Caco-2 (cell line): ENCODE measurements around the gene PPT2. TPM values are rescaled to one million over a fixed set of nuclear protein-coding genes. Genes with fewer than 3 reads are reported as not detected.

ENCODE experiments used
- BruUV-seq: library from RNA; stranded (reverse); fragments of 400-500 nt; replicated peaks from 2 replicates; lab custom pipeline; 2021; lab: Mats Ljungman, UMichigan
- CTCF ChIA-PET: fragments of 300-600 bp; sonication (Branson Sonifier 250); formaldehyde crosslinking; loops from one replicate; lab custom pipeline; 2022; ENCODE audit warnings: antibody characterized with exemption; lab: Charles Lee
- POLR2A ChIA-PET: fragments of 300-600 bp; sonication (Branson Sonifier 250); formaldehyde crosslinking; loops from one replicate; lab custom pipeline; 2022; ENCODE audit warnings: antibody characterized with exemption; lab: Charles Lee
- DNase-seq, 2 experiments: peaks; one replicate each; pipeline versions ENCODE4 v3.0.0 to v3.0.0-alpha.2; 2020 to 2022
- H3K27me3 ChIP-seq: replicated peaks from 2 replicates; pipeline ENCODE4 v1.6.0; 2011; ENCODE audit warnings: low read length; ENCODE audit not compliant: control insufficient read depth, insufficient read depth
- H3K36me3 ChIP-seq: 2 replicates; pipeline ENCODE4 v1.5.1; 2011; ENCODE audit warnings: low read length; ENCODE audit not compliant: control insufficient read depth, insufficient read depth
- H3K4me1 ChIP-seq: fragments of 250-450 bp; sonication (Bioruptor Pico); 2 replicates; pipeline ENCODE4 v1.5.1; 2020; ENCODE audit warnings: mild to moderate bottlenecking
- H3K4me3 ChIP-seq: 2 replicates; pipeline ENCODE4 v1.5.1; 2011; ENCODE audit warnings: low read depth, mild to moderate bottlenecking, control low read depth, low read length
- H3K9me3 ChIP-seq: fragments of 250-450 bp; sonication (Bioruptor Pico); 2 replicates; pipeline ENCODE4 v1.5.1; 2020; ENCODE audit warnings: mild to moderate bottlenecking, moderate library complexity
- H3K27ac Mint-ChIP-seq: one replicate; pipeline ENCODE4 v1.8.0; 2022; ENCODE audit warnings: mixed read lengths; ENCODE audit not compliant: unreplicated experiment
- H3K27me3 Mint-ChIP-seq: one replicate; pipeline ENCODE4 v1.8.0; 2022; ENCODE audit warnings: mixed read lengths; ENCODE audit not compliant: insufficient read depth, unreplicated experiment
- H3K36me3 Mint-ChIP-seq: one replicate; pipeline ENCODE4 v1.8.0; 2022; ENCODE audit warnings: mild to moderate bottlenecking, mixed read lengths; ENCODE audit not compliant: insufficient read depth, unreplicated experiment
- H3K4me1 Mint-ChIP-seq: one replicate; pipeline ENCODE4 v1.8.0; 2022; ENCODE audit warnings: low read depth, mixed read lengths; ENCODE audit not compliant: unreplicated experiment
- H3K4me3 Mint-ChIP-seq: one replicate; pipeline ENCODE4 v1.8.0; 2022; ENCODE audit warnings: mild to moderate bottlenecking, moderate library complexity, mixed read lengths; ENCODE audit not compliant: unreplicated experiment
- H3K9me3 Mint-ChIP-seq: one replicate; pipeline ENCODE4 v1.8.0; 2022; ENCODE audit warnings: mixed read lengths; ENCODE audit not compliant: unreplicated experiment
- CTCF ChIP-seq, 2 experiments: fragments of 200-600 bp in 1 of 2; IDR thresholded peaks; 1 replicate in 1 of 2; 2 replicates in 1 of 2; pipeline versions ENCODE4 v1.5.1 to v1.8.0; 2011 to 2022; ENCODE audit warnings: antibody characterized with exemption in 1 of 2, control low read depth in 1 of 2, inconsistent platforms in 1 of 2, low read depth in 1 of 2, low read length in 1 of 2, mild to moderate bottlenecking in 1 of 2, moderate library complexity in 1 of 2; ENCODE audit not compliant: insufficient read depth in 1 of 2, severe bottlenecking in 1 of 2, unreplicated experiment in 1 of 2
- intact Hi-C: fragments of 100-400 bp; cut with micrococcal nuclease; formaldehyde crosslinking; loops from one replicate; pipeline ENCODE4 v1.10.0; 2022; ENCODE audit not compliant: unreplicated experiment
- total RNA-seq: library from RNA; stranded (reverse); gene quantifications from 2 replicates; pipeline ENCODE4 v1.2.3, GENCODE V29; 2022

The PPT2 gene
- total RNA-seq, 1 experiment from 2014 or later = 80.8 TPM

DNA sequence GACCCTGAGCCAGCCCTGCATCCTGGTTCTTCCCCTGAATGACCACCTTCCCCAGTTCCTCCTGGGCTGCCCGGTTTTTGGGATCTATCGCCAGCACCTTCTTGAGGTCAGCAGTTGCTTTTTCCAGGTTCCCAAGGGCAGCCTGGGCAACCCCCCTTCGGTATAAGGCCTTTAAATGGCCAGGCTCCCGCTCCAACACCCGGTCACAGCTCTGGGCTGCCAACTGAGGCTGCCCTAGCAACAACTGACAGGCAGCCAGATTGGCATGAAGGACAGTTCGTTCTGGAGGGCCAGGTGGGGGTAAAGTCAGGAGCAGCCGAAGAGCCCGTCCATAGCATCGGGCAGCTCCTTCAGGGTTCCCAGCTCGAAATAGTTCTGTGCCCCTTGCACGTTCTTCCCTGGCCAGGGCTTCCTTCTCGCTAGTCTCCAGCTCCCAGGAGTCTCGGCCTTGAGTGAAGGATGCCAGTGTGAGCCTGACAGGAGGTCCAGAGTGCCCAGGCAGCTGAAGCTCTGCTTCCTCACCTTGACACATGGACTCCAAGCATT lies 25.1 kb upstream of the PPT2 start:
- CTCF ChIA-PET = interaction anchor here (1.0 to 1.4 kb wide), 5 partner anchors 10 to 81 kb away, joined by 3 to 8 read pairs (median 5); no protein-coding TSS in a partner anchor
- H3K9me3 Mint-ChIP-seq = no peaks in the 10 kb centered on the region

DNA sequence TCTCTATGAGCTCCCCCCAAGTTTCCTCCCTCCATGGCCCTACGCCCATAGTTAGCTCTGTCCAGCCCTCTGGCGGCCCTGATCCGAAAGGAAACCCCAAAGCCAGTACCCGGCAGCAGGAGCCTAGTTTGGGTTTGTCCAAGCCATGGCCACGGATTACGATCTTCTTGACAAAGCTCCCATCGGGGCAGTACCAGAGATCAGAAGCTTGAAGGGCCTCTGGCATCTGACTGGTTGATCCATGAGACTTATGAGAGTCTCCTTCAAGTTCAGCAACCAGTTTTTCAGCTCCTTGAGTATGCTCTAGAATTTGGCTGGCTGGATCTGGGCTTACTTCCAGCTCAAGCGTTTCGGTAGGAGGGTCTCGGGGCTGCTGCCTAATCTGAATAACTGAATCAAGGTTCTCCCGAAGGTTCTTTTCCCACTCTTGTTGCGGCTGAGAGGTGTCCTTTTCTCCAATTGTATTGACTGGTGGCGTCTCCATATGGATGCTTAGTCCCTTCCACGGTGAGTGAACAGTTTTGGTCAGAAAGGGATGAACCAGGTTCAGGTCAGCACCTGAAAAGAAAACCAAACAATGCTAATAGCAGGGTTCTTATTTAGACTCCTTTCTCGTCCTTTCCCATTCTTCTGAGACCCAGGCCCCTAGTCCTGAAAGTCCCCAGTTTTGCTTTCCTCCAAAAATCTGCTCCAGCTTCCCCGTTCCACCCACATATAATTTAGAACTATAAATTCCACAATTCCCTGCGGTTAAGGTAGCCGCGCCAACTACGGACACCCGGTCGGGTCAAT lies 24.4 kb upstream of the PPT2 start:
- ChIA-PET CTCF (interaction anchor here (0.8 to 1.4 kb wide), 5 partner anchors 11 to 184 kb away, joined by 3 to 5 read pairs (median 4); partner anchors contain the start of gene CFB), POLR2A (interaction anchor here (0.6 to 2.3 kb wide), 10 partner anchors 24 to 842 kb away, joined by 3 to 13 read pairs (median 4); partner anchors contain the start of genes AGPAT1, EGFL8, HSPA1A and HSPA1L)
- Mint-ChIP-seq H3K9me3 (no peaks in the 10 kb centered on the region), H3K36me3 (peaks cover 30% of the 10 kb centered on the region), H3K4me1 (peaks cover 20% of the 10 kb centered on the region), H3K27ac (peak overlapping the region; percentile 93), H3K27me3 (no peaks in the 10 kb centered on the region), H3K4me3 (peak overlapping the region; percentile 87)
- Histone ChIP-seq H3K36me3 (0 out of 2 replicates have a peak, but pooled peaks cover 1% of the 10 kb centered on the region), H3K9me3 (no peaks in the 10 kb centered on the region), H3K4me1 (peaks cover 17% of the 10 kb centered on the region), H3K27me3 (no peaks in the 10 kb centered on the region), H3K4me3 (peak overlapping the region; percentile 56)
- DNase-seq = no peak
- intact Hi-C loops = loop anchor here (1.0 to 2.0 kb wide), 2 partner anchors 15 to 24 kb away; no protein-coding TSS in a partner anchor
- TSS peak; percentile 65 for BruUV-seq
- no peak for TF ChIP-seq CTCF (IDR thresholded peaks at IDR 0.05; ENCODE audit: insufficient read depth in 1 of 2, low read depth in 1 of 2, low read length in 1 of 2, severe bottlenecking in 1 of 2, unreplicated experiment in 1 of 2)

More for the DNA sequence above, 25.1 kb upstream of the PPT2 start:
- BruUV-seq = no TSS peak
- H3K9me3 ChIP-seq = no peaks in the 10 kb centered on the region
- Mint-ChIP-seq H3K4me3 (peak overlapping the region; percentile 99), H3K36me3 (peaks cover 36% of the 10 kb centered on the region), H3K27ac (peak overlapping the region; percentile 99), H3K27me3 (no peaks in the 10 kb centered on the region), H3K4me1 (peaks cover 26% of the 10 kb centered on the region)
- DNase-seq = no peak
- intact Hi-C loops = loop anchor here (1.0 kb wide), 1 partner anchor 49 kb away; the partner anchor contains the start of gene RNF5
- H3K4me1 ChIP-seq = peaks cover 17% of the 10 kb centered on the region
- no peak overlapping the region for H3K4me3 ChIP-seq
- no peak for TF ChIP-seq CTCF (IDR thresholded peaks at IDR 0.05; ENCODE audit: insufficient read depth in 1 of 2, low read depth in 1 of 2, low read length in 1 of 2, severe bottlenecking in 1 of 2, unreplicated experiment in 1 of 2)
- POLR2A ChIA-PET = interaction anchor here (0.6 to 2.3 kb wide), 7 partner anchors 11 to 843 kb away, joined by 3 to 13 read pairs (median 5); partner anchors contain the start of genes HSPA1A, HSPA1L and NEU1
- H3K27me3 ChIP-seq = no peaks in the 10 kb centered on the region
- 0 out of 2 replicates have a peak, but pooled peaks cover 1% of the 10 kb centered on the region for H3K36me3 ChIP-seq

- ChIA-PET POLR2A (interaction anchor here (1.0 kb wide), 1 partner anchor 13 kb away, joined by 3 read pairs; no protein-coding TSS in a partner anchor), CTCF (interaction anchor here (0.7 kb wide), 1 partner anchor 853 kb away, joined by 3 read pairs; no protein-coding TSS in a partner anchor)
- H3K36me3 ChIP-seq = no peaks in the 10 kb centered on the region
- Mint-ChIP-seq H3K4me3 (peak overlapping the region; percentile 44), H3K27me3 (no peaks in the 10 kb centered on the region), H3K36me3 (peaks cover 17% of the 10 kb centered on the region), H3K27ac (no peak overlapping the region), H3K4me1 (peaks cover 19% of the 10 kb centered on the region), H3K9me3 (no peaks in the 10 kb centered on the region)
- H3K4me3 ChIP-seq = no peak overlapping the region
- TF ChIP-seq CTCF (IDR thresholded peaks at IDR 0.05; ENCODE audit: insufficient read depth in 1 of 2, low read depth in 1 of 2, low read length in 1 of 2, severe bottlenecking in 1 of 2, unreplicated experiment in 1 of 2) = no peak
- H3K9me3 ChIP-seq = no peaks in the 10 kb centered on the region
- no peak for DNase-seq
- H3K4me1 ChIP-seq = peaks cover 17% of the 10 kb centered on the region
- no peaks in the 10 kb centered on the region for H3K27me3 ChIP-seq
- intact Hi-C loops = loop anchor here (2.0 kb wide), 1 partner anchor 13 kb away; no protein-coding TSS in a partner anchor
- BruUV-seq = no TSS peak
Measured at GRCh38 chr6:32131439-32131948, 22.4 kb upstream of the PPT2 start.
